Measurements from ENCODE around the gene CNTNAP4.

CNTNAP4 gene

DNA sequence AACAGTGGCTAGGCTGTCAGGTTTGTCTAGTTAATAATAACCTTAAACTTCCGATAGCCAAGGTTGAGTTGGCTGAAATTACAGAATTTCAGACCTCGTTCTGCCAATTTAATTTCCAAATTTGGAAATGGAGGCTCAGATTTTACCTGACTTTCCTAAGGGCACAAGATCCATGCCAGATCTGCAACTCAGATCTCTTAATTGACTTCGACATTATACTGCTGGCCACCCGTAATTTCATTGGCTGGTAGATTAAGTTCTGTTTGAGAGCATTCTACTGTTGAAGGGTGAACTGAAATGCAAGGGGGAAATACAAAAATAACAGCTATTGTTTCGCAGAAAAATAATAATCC, 210.8 kb downstream of the CNTNAP4 start:
- Histone ChIP-seq H3K79me2 (ENCODE audit: control insufficient read depth, low read length) (no peaks in the 10 kb centered on the region), H3K4me1 (ENCODE audit: control insufficient read depth, low read length) (no peaks in the 10 kb centered on the region), H3K4me3 (ENCODE audit: low read length) (no peak overlapping the region), H3K9me3 (ENCODE audit: control insufficient read depth, insufficient read depth, low read length) (no peaks in the 10 kb centered on the region), H3F3A (ENCODE audit: control insufficient read depth, insufficient read depth) (no peaks in the 10 kb centered on the region), H3K27me3 (ENCODE audit: control insufficient read depth, low read length) (no peaks in the 10 kb centered on the region), H3K4me2 (ENCODE audit: low read length) (no peak overlapping the region), H3K9me2 (replicated peaks; ENCODE audit: control insufficient read depth, low read length) (no peaks in the 10 kb centered on the region), H3K27ac (ENCODE audit: low read depth, low read length) (no peak overlapping the region), H4K20me1 (ENCODE audit: control insufficient read depth, insufficient read depth, low read depth, low read length) (no peaks in the 10 kb centered on the region), H3K36me3 (ENCODE audit: control insufficient read depth, low read length) (no peaks in the 10 kb centered on the region)
- TF ChIP-seq EZH2phosphoT487 (IDR thresholded peaks at IDR 0.05; ENCODE audit: borderline replicate concordance, low read length) = no peak
- TF ChIP-seq, protein P1, sequence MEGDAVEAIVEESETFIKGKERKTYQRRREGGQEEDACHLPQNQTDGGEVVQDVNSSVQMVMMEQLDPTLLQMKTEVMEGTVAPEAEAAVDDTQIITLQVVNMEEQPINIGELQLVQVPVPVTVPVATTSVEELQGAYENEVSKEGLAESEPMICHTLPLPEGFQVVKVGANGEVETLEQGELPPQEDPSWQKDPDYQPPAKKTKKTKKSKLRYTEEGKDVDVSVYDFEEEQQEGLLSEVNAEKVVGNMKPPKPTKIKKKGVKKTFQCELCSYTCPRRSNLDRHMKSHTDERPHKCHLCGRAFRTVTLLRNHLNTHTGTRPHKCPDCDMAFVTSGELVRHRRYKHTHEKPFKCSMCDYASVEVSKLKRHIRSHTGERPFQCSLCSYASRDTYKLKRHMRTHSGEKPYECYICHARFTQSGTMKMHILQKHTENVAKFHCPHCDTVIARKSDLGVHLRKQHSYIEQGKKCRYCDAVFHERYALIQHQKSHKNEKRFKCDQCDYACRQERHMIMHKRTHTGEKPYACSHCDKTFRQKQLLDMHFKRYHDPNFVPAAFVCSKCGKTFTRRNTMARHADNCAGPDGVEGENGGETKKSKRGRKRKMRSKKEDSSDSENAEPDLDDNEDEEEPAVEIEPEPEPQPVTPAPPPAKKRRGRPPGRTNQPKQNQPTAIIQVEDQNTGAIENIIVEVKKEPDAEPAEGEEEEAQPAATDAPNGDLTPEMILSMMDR (IDR thresholded peaks at IDR 0.05; ENCODE audit: low read depth, low read length, poor library complexity, severe bottlenecking) = no peak

DNA sequence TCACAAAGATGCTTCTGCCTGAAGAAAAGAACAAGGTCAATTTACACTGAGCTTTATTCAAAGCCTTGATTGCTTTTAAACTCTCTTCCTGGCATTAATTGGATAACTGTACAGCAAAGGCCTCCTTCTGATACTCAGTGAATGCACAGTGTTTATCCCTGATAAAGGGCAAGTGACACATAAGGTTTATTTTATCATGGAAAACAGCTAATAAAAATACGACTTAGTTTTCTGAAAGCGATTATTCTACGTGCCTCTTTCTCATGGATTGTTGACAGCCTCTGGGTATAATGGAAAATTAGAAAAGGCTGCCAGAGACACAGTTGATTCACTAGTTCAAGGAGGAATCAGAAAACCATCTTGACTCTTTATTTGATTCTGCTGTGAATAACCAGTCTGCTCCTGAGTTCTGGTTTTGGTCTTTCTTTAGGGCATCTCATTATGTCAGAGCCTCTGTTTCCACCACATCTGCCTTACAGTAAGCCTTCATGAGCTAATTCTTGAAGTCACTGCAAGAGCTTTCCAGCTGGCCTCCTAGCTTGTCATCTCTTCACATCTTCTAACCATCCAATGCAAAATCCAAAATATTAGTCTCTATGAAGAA, 212.9 kb downstream of the CNTNAP4 start:
- no peaks in the 10 kb centered on the region for H3K4me1 ChIP-seq (ENCODE audit: control insufficient read depth, low read length)
- H3F3A ChIP-seq (ENCODE audit: control insufficient read depth, insufficient read depth) = no peaks in the 10 kb centered on the region
- H3K79me2 ChIP-seq (ENCODE audit: control insufficient read depth, low read length) = no peaks in the 10 kb centered on the region
- H3K27me3 ChIP-seq (ENCODE audit: control insufficient read depth, low read length) = no peaks in the 10 kb centered on the region
- H3K9me2 ChIP-seq (replicated peaks; ENCODE audit: control insufficient read depth, low read length) = no peaks in the 10 kb centered on the region
- no peak overlapping the region for H3K27ac ChIP-seq (ENCODE audit: low read depth, low read length)
- no peaks in the 10 kb centered on the region for H3K36me3 ChIP-seq (ENCODE audit: control insufficient read depth, low read length)
- TF ChIP-seq, protein P1 (IDR thresholded peaks at IDR 0.05; ENCODE audit: low read depth, low read length, poor library complexity, severe bottlenecking) = no peak
- no peak for TF ChIP-seq EZH2phosphoT487 (IDR thresholded peaks at IDR 0.05; ENCODE audit: borderline replicate concordance, low read length)
- H4K20me1 ChIP-seq (ENCODE audit: control insufficient read depth, insufficient read depth, low read depth, low read length) = no peaks in the 10 kb centered on the region
- no peak overlapping the region for H3K4me2 ChIP-seq (ENCODE audit: low read length)
- no peaks in the 10 kb centered on the region for H3K9me3 ChIP-seq (ENCODE audit: control insufficient read depth, insufficient read depth, low read length)
- no peak overlapping the region for H3K4me3 ChIP-seq (ENCODE audit: low read length)

DNA sequence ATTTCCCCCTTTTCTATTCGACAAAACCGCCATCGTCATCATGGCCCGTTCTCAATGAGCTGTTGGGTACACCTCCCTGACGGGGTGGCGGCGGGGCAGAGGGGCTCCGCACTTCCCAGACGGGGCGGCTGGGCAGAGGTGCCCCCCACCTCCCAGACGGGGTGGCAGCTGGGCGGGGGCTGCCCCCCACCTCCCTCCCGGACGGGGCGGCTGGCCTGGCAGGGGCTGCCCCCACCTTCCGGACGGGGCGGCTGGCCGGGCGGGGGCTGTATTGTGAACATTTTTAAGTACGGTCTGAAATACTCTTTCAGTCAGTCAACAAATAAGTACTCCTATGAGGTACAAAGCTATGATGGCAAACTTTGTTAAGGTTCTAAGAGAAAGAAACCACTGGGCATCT, 222.8 kb downstream of the CNTNAP4 start:
- H4K20me1 ChIP-seq (ENCODE audit: control insufficient read depth, insufficient read depth, low read depth, low read length) = no peaks in the 10 kb centered on the region
- H3K27ac ChIP-seq (ENCODE audit: low read depth, low read length) = no peak overlapping the region
- H3K4me2 ChIP-seq (ENCODE audit: low read length) = no peak overlapping the region
- no peaks in the 10 kb centered on the region; the same call in 1 of the 2 replicates for H3K4me1 ChIP-seq (ENCODE audit: control insufficient read depth, low read length)
- no peaks in the 10 kb centered on the region for H3F3A ChIP-seq (ENCODE audit: control insufficient read depth, insufficient read depth)
- H3K79me2 ChIP-seq (ENCODE audit: control insufficient read depth, low read length) = no peaks in the 10 kb centered on the region
- no peaks in the 10 kb centered on the region for H3K9me3 ChIP-seq (ENCODE audit: control insufficient read depth, insufficient read depth, low read length)
- H3K9me2 ChIP-seq (replicated peaks; ENCODE audit: control insufficient read depth, low read length) = no peaks in the 10 kb centered on the region
- no peaks in the 10 kb centered on the region for H3K36me3 ChIP-seq (ENCODE audit: control insufficient read depth, low read length)
- no peaks in the 10 kb centered on the region for H3K27me3 ChIP-seq (ENCODE audit: control insufficient read depth, low read length)
- no peak for TF ChIP-seq EZH2phosphoT487 (IDR thresholded peaks at IDR 0.05; ENCODE audit: borderline replicate concordance, low read length)
- TF ChIP-seq, protein P1 (IDR thresholded peaks at IDR 0.05; ENCODE audit: low read depth, low read length, poor library complexity, severe bottlenecking) = no peak
- no peak overlapping the region for H3K4me3 ChIP-seq (ENCODE audit: low read length)
